Panc1 (cell line): ENCODE results near the gene SLTM. TPM values are rescaled to one million over a fixed set of nuclear protein-coding genes. Genes with fewer than 3 reads are reported as not detected.
A peak's percentile ranks its signal among the peaks of the same experiment; 100 is the strongest.
"Not testable (repeated sequence)": the region's sequence is repeated elsewhere in the genome, so short reads cannot be mapped to it uniquely, and the experiment has no call there.

ENCODE experiments used
- ATAC-seq: fragments of 200-7000 bp; cut with Tn5 transposase; 2 replicates; pipeline ENCODE4 v1.9.1; 2020; ENCODE audit warnings: mild to moderate bottlenecking, moderate library complexity
- BruUV-seq: library from RNA; stranded (reverse); fragments of 400-500 nt; replicated peaks from 2 replicates; lab custom pipeline; 2021; lab: Mats Ljungman, UMichigan
- CTCF ChIA-PET: fragments of 300-600 bp; sonication (Branson Sonifier 250); formaldehyde crosslinking; loops from one replicate; lab custom pipeline; 2022; ENCODE audit warnings: antibody characterized with exemption; lab: Charles Lee
- POLR2A ChIA-PET: fragments of 300-600 bp; sonication (Branson Sonifier 250); formaldehyde crosslinking; loops from one replicate; lab custom pipeline; 2022; ENCODE audit warnings: antibody characterized with exemption; lab: Charles Lee
- DNase-seq: peaks from one replicate; pipeline ENCODE4 v3.0.0-alpha.2; 2010; ENCODE audit warnings: low read depth, low spot score
- H3K27ac ChIP-seq: 2 replicates; pipeline ENCODE4 v1.5.1; 2011; ENCODE audit warnings: mild to moderate bottlenecking, low read length, inconsistent platforms
- H3K27me3 ChIP-seq: fragments of 200-500 bp; sonication (Bioruptor generic); 2 replicates; pipeline ENCODE4 v1.6.0; 2014; ENCODE audit warnings: low read length, inconsistent platforms; ENCODE audit not compliant: control insufficient read depth, insufficient read depth
- H3K36me3 ChIP-seq: fragments of 200-500 bp; sonication (Bioruptor generic); 2 replicates; pipeline ENCODE4 v1.5.1; 2014; ENCODE audit warnings: inconsistent platforms, mild to moderate bottlenecking, low read length, moderate library complexity; ENCODE audit not compliant: control insufficient read depth, insufficient read depth
- H3K4me1 ChIP-seq: 2 replicates; pipeline ENCODE4 v1.5.1; 2011; ENCODE audit warnings: inconsistent platforms, mild to moderate bottlenecking, low read length, moderate library complexity; ENCODE audit not compliant: control insufficient read depth, insufficient read depth
- H3K4me3 ChIP-seq, 2 experiments: 2 replicates each; pipeline ENCODE4 v1.5.1; 2011 to 2012; ENCODE audit warnings: low read depth in 2 of 2, low read length in 2 of 2, mild to moderate bottlenecking in 2 of 2, inconsistent platforms in 1 of 2, moderate library complexity in 1 of 2
- H3K9me3 ChIP-seq: fragments of 200-500 bp; sonication (Bioruptor generic); 2 replicates; pipeline ENCODE4 v1.5.1; 2014; ENCODE audit warnings: low read depth, mild to moderate bottlenecking, inconsistent platforms, low read length, moderate library complexity; ENCODE audit not compliant: control insufficient read depth, insufficient read depth
- CTCF ChIP-seq: fragments of 450-650 bp; IDR thresholded peaks from 2 replicates; pipeline ENCODE4 v1.5.1; 2017; ENCODE audit warnings: mild to moderate bottlenecking
- POLR2AphosphoS5 ChIP-seq: IDR thresholded peaks from 2 replicates; pipeline ENCODE4 v1.6.1; 2012; ENCODE audit warnings: mild to moderate bottlenecking, low read depth, low read length, moderate library complexity
- REST ChIP-seq, 2 experiments: IDR thresholded peaks; 2 replicates each; pipeline ENCODE4 v1.6.1; 2011 to 2012; ENCODE audit warnings: low read depth in 2 of 2, control low read depth in 1 of 2, low read length in 1 of 2, mild to moderate bottlenecking in 1 of 2, moderate library complexity in 1 of 2; ENCODE audit not compliant: insufficient read depth in 1 of 2
- SIN3A ChIP-seq: IDR thresholded peaks from 2 replicates; pipeline ENCODE4 v1.6.1; 2012; ENCODE audit warnings: low read depth, mild to moderate bottlenecking, low read length, moderate library complexity, borderline replicate concordance; ENCODE audit not compliant: insufficient read depth
- TCF7L2 ChIP-seq: IDR thresholded peaks from 2 replicates; pipeline ENCODE4 v1.6.1; 2011; ENCODE audit warnings: mild to moderate bottlenecking, low read depth, low read length, inconsistent platforms
- in situ Hi-C: cut with HindIII; loops from 2 replicates; pipeline ENCODE4 v1.10.0; 2016; ENCODE audit warnings: low sequenced_read_pairs, low pct_unique_long_range_greater_than_20kb
- intact Hi-C: fragments of 100-400 bp; cut with micrococcal nuclease; formaldehyde crosslinking; loops from one replicate; pipeline ENCODE4 v1.10.0; 2022; ENCODE audit not compliant: unreplicated experiment
- total RNA-seq: library from RNA; stranded (reverse); gene quantifications from one replicate; pipeline ENCODE4 v1.2.1, GENCODE V29; 2021; ENCODE audit not compliant: unreplicated experiment

The SLTM gene
- total RNA-seq, 1 experiment from 2014 or later, result 75.7 TPM

- no peaks in the 10 kb centered on the region for H3K36me3 ChIP-seq
- no peak overlapping the region for H3K27ac ChIP-seq
- BruUV-seq, result no TSS peak
- CTCF ChIA-PET, result interaction anchor here (0.6 to 0.7 kb wide), 3 partner anchors 18 to 257 kb away, joined by 3 to 7 read pairs (median 3); no protein-coding TSS in a partner anchor
- POLR2A ChIA-PET, result no interaction called here
- DNase-seq (no peak), ATAC-seq (no peak)
- intact Hi-C loops, result no loop called here
- H3K4me1 ChIP-seq, result no peaks in the 10 kb centered on the region
- H3K27me3 ChIP-seq, result no peaks in the 10 kb centered on the region
- no peaks in the 10 kb centered on the region for H3K9me3 ChIP-seq
- no peak overlapping the region for H3K4me3 ChIP-seq
- TF ChIP-seq REST (IDR thresholded peaks at IDR 0.05; ENCODE audit: insufficient read depth in 1 of 2, low read depth in 2 of 2, low read length in 1 of 2), result no peak
- no peak for TF ChIP-seq SIN3A
- TF ChIP-seq POLR2AphosphoS5, result no peak
- no peak for TF ChIP-seq CTCF
- TF ChIP-seq TCF7L2, result no peak
- in situ Hi-C loops, result no loop called here
Observed at GRCh38 chr15:58840048-58840447, 93.4 kb downstream of the SLTM start.

GRCh38 chr15:58839485-58839884, 94.0 kb downstream of the SLTM start:
- Histone ChIP-seq H3K27ac (no peak overlapping the region), H3K4me1 (no peaks in the 10 kb centered on the region), H3K27me3 (no peaks in the 10 kb centered on the region), H3K36me3 (no peaks in the 10 kb centered on the region), H3K4me3 (no peak overlapping the region), H3K9me3 (no peaks in the 10 kb centered on the region)
- intact Hi-C loops (no loop called here), in situ Hi-C loops (no loop called here)
- TF ChIP-seq REST (IDR thresholded peaks at IDR 0.05; ENCODE audit: insufficient read depth in 1 of 2, low read depth in 2 of 2, low read length in 1 of 2), result no peak
- peak; percentile 66; the same call in 1 of the 2 replicates for TF ChIP-seq CTCF
- CTCF ChIA-PET, result interaction anchor here (0.6 to 0.7 kb wide), 6 partner anchors 19 to 690 kb away, joined by 3 to 8 read pairs (median 4); no protein-coding TSS in a partner anchor
- BruUV-seq, result no TSS peak
- POLR2A ChIA-PET, result interaction anchor here (0.7 kb wide), 1 partner anchor 12 kb away, joined by 5 read pairs; no protein-coding TSS in a partner anchor
- peak; percentile 88 for ATAC-seq
- no peak for DNase-seq

- CTCF ChIA-PET, BruUV-seq, H3K4me3 ChIP-seq, H3K36me3 ChIP-seq, H3K9me3 ChIP-seq, in situ Hi-C loops, H3K4me1 ChIP-seq, POLR2A ChIA-PET, H3K27me3 ChIP-seq, intact Hi-C loops, DNase-seq, H3K27ac ChIP-seq, ATAC-seq: not testable (repeated sequence)
Observed at GRCh38 chr15:58833681-58834426, 99.6 kb downstream of the SLTM start.
